Keratinocyte (primary cell): Measurements from ENCODE around the gene ERICH6.

ENCODE experiments used
- EZH2 ChIP-seq: IDR thresholded peaks from one replicate; pipeline ENCODE4 v1.6.1; 2012; ENCODE audit warnings: inconsistent platforms, mild to moderate bottlenecking, low read length, moderate library complexity
- TF ChIP-seq, protein P1 (sequence below), 3 experiments: IDR thresholded peaks in 1 of 3; conservative IDR thresholded peaks in 1 of 3; optimal IDR thresholded peaks in 1 of 3; 2 replicates in 2 of 3; 3 replicates in 1 of 3; pipeline versions ENCODE3 to v1.5.1; 2011; ENCODE audit warnings: low read length in 3 of 3, mild to moderate bottlenecking in 3 of 3, moderate library complexity in 2 of 3, control low read depth in 1 of 3, inconsistent platforms in 1 of 3; ENCODE audit not compliant: insufficient read depth in 2 of 3; ENCODE audit errors: extremely low read depth in 1 of 3

DNA sequence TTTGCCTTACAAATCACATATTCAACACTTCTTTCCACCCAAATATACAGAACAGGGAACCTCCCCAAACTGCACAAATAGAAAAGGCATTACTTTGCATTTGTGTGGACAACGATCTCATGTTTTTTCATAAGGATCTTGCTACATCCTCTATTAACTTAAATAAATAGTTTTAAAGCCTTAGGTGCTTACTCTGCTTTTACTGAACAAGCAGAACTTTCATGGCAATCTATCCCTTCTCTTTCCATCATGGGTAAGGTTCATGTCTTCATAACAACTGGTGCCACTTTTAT lies 41.1 kb upstream of the ERICH6 start:
- TF ChIP-seq, protein P1, sequence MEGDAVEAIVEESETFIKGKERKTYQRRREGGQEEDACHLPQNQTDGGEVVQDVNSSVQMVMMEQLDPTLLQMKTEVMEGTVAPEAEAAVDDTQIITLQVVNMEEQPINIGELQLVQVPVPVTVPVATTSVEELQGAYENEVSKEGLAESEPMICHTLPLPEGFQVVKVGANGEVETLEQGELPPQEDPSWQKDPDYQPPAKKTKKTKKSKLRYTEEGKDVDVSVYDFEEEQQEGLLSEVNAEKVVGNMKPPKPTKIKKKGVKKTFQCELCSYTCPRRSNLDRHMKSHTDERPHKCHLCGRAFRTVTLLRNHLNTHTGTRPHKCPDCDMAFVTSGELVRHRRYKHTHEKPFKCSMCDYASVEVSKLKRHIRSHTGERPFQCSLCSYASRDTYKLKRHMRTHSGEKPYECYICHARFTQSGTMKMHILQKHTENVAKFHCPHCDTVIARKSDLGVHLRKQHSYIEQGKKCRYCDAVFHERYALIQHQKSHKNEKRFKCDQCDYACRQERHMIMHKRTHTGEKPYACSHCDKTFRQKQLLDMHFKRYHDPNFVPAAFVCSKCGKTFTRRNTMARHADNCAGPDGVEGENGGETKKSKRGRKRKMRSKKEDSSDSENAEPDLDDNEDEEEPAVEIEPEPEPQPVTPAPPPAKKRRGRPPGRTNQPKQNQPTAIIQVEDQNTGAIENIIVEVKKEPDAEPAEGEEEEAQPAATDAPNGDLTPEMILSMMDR (optimal IDR thresholded peaks at IDR 0.05 in 1 of 3, IDR thresholded peaks at IDR 0.05 in 1 of 3, conservative IDR thresholded peaks at IDR 0.05 in 1 of 3; ENCODE audit: extremely low read depth in 1 of 3, insufficient read depth in 2 of 3, low read length in 3 of 3), result no peak
- TF ChIP-seq EZH2, result no peak
